ENCODE results near the gene LYG2.
"Not testable (repeated sequence)": the region's sequence is repeated elsewhere in the genome, so short reads cannot be mapped to it uniquely, and the experiment has no call there.

The LYG2 gene, protein sequence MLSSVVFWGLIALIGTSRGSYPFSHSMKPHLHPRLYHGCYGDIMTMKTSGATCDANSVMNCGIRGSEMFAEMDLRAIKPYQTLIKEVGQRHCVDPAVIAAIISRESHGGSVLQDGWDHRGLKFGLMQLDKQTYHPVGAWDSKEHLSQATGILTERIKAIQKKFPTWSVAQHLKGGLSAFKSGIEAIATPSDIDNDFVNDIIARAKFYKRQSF

DNA sequence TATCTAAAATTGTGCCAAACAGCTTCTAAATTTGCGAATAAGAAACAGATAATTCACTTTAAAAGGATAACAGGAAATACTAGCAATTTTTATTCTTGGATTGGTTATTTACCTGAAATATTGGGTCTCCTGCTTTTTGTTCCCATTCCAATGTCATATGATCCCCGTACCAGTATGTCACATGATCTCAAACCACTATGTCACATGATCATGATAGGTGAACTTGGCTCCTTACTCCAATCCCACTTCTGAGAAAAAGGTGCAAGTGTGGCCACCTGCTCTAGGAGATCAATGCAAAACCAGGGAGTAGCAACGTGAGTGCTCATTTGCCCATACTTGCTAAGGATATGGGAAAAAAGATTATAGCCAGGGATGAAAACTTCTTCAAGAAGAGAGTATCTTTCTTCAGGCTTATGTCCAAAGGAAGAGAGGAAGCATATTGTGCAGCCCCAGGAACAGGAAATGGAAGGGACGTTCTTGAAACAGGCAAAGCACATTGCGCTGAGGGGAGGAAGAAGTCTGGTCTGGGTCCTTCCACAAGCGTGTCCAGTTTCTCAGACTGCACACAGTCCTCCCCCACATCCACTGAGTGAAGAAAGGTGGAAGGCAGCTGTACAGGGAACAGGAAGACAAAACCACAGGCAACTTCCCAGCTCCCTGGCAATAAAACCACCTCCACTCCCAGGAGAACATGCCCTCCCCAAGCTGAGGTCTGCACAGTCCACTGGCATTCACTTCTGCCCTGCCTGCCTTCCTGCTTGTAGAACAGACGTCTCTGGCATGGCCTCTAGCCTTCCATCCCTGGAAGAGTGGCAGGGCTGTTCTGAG is at the start of gene LYG2:
Gene LYG2 (minus strand): TSS at position 176 of the 828 bp plus-strand sequence. CDS start 1,406 bp downstream, outside the sequence.
- DNase-seq = no peak

DNA sequence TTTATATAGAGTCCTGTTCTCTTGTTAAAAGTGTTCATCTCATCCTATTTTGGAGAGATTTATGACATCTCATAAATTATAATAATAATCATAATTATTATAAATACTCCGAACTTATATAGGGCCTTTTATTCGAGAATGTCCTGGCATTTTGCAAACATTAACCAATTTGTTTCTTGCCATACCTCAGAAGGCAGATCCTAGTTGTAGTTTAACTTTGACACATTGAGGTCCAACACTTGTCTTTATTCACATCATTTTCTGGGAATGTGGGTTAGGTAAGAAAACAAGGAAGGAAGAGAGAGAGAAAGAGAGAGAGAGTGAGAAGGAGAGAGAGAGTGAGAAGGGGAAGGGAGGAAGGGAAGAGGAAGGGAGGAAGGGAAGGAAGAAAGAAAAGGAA is 45.6 kb upstream of the LYG2 start, which contains the start of gene LYG1:
Gene LYG1 (minus strand): TSS at position 101 of the 400 bp plus-strand sequence. CDS start 5,527 bp downstream, outside the sequence.
- not testable (repeated sequence) for DNase-seq

DNA sequence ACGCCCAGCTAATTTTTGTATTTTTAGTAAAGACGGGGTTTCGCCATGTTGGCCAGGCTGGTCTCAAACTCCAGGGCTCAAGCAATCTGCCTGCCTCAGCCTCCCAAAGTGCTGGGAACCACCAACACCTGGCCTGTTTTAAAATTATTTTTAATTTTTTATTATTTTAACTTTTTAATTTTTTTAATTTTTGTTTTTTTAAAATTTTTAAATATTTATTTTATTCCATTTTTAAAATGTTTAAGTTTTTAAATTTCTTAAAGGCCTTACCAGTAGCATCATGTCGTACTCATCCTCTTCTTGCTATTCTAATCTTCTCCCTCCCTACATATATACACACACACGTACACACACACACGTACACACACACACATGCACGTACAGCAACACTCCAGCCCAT is 44.1 kb upstream of the LYG2 start:
- no peak for DNase-seq

DNA sequence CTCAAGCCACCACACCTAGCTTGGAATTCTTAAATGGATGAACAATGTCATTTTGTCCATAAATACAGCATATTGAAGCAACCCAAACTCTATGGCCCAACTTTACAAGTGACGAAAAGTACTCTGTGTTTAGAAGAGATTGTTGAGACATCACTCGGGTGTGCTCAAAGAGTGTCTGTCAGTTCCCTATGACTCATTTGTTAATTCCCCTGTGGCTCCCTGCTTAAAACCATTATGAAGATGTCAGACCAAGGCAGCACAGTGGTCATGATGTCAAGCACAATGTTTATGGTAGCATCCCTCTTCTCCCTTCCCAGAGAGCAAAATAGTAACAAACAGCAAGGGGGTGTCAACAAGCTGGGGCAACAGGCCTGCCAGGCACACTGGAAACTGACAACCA is 42.5 kb upstream of the LYG2 start:
- no peak for DNase-seq

DNA sequence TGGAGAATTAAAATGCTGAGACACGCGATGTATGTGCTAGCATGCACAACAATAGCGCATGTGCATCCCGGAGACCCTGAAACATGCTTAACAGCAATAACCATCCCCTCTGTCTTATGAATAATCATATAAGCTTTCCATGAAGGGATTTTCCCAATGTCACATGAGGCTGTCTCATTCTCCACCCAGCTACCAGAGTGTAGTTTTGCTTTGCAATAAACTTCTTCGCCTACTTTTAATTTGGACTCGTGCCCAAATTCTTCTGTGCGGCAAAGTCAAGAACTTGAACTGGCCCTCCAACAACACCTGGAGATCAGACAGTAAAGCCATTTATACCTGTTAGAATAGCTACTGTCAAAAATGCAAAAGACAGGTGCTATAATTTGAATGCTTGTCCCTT is 30.1 kb upstream of the LYG2 start:
- no peak for DNase-seq

DNA sequence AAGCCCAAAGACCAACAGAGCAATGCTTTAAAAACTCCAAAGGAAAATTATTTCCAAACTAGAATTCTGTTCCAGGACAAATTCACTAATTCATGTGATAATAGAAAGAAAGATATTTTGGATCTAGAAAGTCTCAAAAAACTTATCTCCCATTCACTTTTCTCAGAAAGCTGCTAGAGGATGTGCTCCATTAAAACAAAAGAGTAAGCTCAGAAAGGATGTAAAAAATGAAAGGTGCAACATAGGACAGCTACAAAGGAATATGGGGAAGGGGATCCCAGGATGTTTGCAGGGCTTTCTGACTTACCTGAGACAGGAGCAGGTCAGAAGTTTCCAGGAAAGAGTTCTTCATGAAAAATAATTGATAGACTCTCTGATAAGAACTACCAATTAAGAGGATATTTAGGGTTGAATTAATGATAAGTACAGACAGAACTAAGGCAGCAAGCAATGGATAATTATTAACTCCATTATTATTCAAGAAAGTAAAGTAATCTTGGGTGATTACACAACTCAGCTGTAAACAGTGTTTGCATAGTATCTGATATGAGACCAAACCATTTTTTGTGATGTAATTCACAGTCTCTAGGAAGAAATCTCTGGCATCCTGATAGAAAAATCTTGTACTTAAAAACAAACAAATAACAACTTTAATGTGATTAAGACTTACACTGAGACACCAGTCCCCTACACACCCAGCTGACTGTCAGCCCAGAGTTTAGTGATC is 24.7 kb upstream of the LYG2 start:
- DNase-seq = no peak

DNA sequence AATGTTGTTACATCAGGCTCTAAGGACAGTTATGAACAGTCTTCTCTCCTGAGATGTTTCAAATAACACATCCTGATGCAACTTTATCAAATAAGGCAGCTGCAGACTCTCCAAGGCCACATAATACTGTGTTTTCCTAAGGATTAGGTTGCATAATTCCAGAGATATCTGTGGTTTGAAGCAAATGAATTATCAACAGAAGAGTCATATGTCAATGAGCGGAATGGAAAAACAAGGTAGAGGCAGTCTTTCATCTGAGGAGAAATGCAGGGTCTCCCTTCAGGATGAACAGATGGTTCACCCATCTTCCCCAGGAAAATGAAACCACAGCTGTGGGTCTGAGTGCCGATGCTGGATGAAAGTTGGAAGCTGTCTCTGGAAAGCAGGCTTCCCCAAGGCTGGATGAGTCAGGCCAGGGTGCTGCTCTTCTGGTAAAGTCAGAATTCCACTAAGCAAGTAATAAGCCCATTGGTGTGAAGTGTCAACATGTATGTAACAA is 23.4 kb upstream of the LYG2 start:
- DNase-seq = no peak

DNA sequence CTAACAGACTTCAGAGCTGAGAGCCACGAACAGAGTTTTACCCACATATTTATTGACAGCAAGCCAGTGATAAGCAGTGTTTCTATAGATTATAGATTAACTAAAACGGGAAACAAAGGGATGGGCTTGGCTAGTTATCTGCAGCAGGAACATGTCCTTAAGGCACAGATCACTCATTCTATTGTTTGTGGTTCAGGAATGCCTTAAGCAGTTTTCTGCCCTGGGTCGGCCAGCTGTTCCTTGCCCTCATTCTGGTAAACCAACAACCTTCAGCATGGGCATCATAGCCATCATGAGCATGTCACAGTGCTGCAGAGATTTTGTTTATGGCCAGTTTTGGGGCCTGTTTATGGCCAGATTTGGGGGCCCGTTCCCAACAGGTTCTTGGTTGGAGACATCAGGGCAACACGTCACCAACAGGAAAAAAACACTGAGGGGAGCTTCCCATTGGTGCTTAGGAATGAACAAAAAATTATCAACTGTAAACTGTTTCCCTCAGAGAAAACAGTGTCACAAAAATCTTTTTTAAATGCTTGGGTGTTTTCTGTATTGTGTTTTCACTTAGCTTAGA is 22.8 kb upstream of the LYG2 start:
- DNase-seq = not testable (repeated sequence)

DNA sequence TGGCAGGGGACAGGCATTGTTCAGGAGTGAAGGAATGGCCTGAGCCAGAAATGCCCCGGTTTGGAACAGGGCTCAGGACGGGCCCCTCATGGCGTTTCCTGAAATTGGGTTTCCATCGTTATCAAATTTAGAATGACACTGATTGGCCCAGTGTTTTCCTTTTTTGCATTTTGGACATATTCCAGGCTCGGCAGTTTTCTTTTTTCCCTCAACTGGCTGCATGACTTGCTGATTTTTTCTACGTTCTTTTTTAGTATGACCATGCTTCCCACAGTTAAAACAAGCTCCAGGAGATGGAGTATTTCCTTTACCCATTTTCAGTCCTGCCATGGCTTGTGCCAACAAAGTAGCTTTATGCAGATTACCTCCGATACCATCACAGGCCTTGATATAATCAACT is 20.4 kb upstream of the LYG2 start:
- DNase-seq = no peak

DNA sequence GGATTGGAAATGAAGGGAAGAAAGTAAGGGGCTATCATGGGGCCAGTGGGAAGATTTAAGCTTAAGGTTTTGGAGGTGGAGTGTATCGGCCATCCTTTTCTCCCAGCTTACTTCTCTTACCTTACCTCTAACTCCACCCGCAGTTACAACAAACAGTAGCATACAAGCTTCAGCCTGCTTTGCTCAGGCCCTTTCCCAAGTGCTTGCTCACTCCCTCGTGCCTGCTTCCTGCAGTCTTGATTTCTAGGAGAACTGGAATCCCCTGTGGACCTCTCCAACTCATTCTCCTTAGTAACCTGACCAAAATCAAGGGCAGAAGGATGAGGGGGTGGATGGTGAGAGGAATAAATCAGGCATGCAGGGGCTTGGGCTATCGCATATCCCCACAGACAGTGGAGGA is 5.8 kb upstream of the LYG2 start:
- no peak for DNase-seq

DNA sequence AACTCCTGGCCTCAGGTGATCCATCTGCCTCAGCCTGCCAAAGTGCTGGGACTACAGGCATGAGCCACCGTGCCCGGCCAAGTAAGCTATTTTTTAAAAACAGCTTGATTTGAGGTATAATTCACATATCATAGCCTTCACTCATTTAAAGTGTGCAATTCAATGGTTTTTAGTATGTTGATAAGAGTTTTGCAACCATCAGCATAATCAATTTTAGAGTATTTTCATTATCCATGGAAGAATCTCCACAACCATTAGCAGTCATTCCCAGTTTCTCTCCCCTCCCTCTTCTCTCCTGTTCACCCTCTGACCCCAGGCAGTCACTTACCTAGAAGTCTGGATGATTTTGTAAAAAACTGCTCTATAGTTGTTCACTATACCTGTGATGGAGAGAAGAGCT is 4.7 kb upstream of the LYG2 start:
- no peak for DNase-seq

DNA sequence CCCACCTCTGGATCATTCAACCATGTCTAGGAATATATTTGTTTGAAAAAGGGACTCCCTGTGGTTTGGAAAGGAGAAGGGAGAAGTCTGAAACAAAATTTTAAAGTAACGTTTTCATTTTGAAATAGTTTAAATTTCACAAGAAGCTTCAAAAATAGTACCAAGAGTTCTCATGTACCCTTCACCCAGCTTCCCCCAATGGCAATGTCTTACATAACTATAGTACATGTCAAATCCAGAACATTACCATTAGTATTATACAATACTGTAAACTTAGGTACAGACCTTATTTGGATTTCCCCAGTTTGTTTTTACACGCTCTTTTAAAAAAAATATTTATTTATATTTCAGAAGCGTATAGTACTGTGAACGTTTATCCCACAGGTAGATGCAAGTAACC is 4.0 kb upstream of the LYG2 start:
- DNase-seq = no peak

DNA sequence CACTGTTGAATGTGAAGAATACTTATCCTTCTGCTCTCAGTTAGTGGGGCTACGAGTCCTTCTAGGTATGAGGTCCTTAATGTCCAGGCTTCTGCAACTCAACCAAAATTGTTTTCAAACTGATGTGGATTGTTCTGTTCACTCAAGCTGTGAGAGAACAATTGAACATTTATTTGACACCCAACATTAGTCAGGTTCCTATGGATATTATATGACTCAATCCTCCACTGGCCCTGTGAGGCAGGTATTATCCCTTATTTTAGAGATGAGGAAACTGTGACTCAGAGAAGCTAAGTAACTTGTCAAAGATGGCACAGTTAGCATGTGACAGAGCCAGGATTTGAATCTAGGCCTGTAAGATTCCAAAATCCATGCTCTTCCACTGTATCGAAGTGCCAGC is 1.2 kb upstream of the LYG2 start:
- DNase-seq = no peak

DNA sequence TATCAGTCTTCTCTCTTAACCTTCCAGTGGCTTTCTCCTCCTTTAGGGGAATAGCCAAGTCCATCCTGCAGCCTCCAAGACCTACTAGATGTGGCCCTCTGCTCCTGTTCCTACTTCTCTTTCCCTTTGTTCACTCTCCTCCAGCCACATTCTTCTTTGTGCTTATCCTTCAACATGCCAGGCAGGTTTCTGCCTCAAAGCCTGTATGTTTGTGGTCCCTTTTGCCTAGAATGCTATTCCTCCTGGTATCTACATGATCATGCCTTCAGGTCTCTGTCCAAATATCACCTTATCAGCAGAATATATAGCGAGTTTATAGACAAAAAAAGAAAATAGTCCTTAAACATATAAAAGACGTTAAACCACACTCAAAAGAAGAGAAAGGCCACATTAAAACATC is 5.5 kb downstream of the LYG2 start:
- DNase-seq = no peak

DNA sequence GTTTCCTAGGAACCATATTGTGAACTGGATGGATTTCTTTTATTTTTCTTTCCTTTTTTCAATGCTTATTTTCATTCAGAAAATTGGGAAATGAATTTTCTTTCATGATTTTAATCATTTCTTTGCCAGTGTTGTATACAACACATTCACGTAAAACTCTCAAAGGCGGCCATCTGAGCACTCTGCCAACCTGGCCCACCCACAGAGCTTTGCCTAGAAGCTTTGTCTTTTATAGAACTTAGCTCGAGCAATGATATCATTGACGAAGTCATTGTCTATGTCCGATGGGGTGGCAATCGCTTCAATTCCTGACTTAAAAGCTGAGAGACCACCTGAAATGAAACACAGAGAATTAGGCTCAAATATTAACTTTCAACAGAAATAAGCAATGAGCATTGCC is 13.3 kb downstream of the LYG2 start:
- DNase-seq = no peak

DNA sequence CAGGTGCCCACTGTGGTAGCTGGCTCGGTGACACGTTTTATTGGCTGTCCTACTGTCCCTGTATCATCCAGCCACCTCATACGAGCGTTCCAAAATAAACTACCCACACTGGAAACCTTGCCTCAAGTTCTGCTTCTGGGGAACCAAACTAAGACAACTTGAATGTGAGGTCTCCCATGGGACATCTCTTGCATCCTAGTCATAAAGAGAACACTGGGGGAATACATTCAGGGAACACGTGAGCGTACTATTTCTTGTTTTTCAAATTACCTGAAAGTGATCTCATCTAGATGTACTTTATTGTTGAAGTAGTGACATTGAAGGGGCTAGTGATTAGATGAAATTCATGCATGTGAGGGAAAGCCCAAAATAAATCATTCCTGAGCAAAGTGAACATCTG is 15.0 kb downstream of the LYG2 start:
- DNase-seq = no peak

DNA sequence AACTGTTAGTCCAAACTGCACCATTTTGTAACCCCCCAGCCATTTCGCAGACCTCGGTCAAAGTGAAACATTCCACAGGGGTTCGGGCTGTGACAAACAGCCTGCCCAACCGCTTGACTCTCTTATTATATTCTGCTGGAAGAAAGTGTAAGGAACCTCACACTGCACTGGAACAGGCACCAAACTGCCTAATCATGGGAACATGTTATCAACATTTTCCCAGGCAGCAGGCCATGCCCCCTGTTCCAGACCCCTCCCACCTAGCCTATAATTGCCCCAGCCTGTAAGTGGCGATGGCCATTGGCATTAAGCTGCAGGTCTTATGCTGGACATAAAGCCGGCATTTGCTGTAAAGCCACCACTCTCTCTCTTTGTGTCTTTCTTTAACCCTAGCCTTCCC is 16.9 kb downstream of the LYG2 start:
- no peak for DNase-seq

DNA sequence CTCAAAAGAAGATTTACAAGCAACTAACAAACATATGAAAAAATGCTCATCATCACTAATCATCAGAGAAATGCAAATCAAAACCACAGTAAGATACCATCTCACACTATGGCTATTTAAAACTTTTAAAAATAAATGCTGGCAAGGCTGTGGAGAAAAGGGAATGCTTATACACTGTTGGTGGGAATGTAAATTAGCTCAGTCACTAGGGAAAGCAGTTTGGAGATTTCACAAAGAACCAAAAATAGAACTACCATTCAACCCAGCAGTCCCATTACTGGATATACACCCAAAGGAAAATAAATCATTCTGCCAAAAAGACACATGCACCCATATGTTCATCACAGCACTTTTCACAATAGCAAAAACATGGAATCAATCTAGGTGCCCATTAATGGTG is 22.3 kb downstream of the LYG2 start:
- DNase-seq = not testable (repeated sequence)

DNA sequence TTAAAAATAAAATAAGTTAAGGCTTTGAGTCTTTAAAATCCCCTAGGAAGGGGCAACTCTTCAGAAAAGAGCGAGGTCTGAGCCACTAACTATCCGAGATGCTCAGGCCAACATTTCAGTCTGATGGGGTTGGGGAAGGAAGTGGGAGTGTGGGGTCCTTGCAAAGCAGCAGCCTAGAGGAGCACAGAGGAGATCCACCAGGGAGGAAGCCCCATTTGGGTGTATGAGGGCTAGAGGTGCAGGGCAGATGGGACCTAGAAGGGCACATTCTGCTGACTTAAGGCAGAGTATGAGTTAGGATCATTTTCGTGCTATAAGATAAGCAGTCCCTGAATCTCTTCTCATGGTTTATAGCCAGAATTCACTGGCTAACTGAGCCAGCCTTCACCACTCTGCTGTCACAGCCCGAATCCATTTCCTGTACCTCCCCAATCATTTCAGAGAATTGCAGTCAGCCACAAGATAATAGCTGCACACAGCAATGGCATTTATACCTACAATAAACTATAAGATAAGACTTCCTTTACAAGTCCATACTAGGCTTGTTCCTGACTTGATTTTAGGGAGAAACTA is 37.5 kb downstream of the LYG2 start:
- no peak for DNase-seq

DNA sequence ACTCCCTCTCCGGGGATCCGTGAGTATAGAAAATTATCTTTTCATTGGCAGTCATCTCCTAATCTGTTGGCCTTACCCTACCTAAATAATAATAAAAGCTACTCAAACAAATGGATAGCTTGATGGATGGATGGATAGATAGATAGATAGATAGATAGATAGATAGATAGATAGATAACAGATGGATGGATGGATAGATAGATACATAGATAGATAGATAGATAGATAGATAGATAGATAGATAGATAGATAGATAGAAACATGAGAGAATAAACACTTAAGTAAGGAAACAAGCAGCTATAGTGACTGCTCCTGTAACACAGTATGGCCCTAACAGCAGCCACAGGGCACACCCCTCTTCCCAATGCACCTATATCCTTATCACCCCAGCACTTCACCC is 39.4 kb downstream of the LYG2 start:
- DNase-seq = no peak

DNA sequence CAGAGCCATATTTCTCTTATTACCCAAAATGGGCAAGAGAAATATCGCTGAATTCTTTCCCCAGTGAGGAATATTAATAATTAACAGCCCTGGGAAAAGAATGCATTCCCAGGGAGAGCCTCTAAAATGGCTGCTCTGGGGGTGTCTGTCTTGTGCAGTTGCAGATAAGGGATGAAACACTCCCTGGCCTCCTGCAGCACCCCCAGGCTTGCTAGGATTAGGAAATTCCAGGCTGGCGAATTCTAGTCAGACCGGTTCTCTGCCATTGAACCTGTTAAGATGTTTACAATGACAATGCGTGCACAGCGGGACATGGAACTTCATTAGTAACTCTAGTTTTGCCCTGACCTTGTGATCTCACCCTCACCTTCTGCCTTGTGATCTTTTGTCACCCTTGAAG is 50.0 kb downstream of the LYG2 start:
- DNase-seq = no peak

DNA sequence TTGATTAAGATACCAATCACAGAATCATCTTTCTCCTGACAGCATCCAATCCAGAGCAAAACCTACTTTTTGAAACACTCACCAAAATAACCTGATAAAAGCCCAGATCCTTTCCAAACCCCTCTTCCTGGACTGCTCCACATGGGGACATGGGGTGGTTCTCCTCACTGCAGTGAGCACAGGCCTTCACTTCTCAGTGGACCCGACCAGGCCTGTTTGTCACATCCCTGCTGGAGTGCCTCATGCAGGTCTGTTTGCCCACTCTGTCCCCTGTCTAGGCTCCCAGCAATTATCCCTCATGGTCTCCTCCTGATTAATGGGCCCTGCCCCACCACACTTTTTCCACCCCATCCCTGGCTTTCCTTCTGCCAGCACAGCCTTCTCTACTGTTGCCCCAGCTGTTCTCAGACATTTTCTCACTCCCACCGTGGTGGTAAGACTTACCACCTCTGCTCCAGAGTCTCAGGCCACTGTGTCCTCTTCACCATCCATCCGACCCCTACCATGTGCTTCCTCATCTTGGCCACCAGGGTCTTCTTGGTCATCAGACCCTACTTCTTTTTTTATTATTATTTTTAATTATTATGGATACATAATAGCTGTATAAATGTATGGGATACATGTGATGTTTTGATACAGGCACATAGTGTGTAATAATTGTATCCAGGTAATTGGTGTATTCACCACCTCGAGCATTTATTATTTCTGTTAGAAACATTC is 53.3 kb downstream of the LYG2 start:
- DNase-seq = no peak
